HEK293 (cell line): ENCODE results near the gene HIPK2.

ENCODE experiments used
- CTCF ChIA-PET: fragments of 350-600 bp; formaldehyde crosslinking; extraction: SDS; loops from one replicate; lab custom pipeline; 2021; ENCODE audit warnings: antibody characterized with exemption; lab: Yijun Ruan, JAX
- POLR2A ChIA-PET: fragments of 300-600 bp; formaldehyde crosslinking; extraction: SDS; loops from one replicate; lab custom pipeline; 2020; ENCODE audit warnings: antibody characterized with exemption, inconsistent platforms; lab: Yijun Ruan, JAX
- H3K27ac ChIP-seq: fragments of 200-500 bp; sonication (Bioruptor generic); 2 replicates; pipeline ENCODE4 v1.5.1; 2014; ENCODE audit warnings: low read depth, low read length, control low read depth, inconsistent platforms; ENCODE audit errors: extremely low read depth
- H3K36me3 ChIP-seq, 2 experiments: fragments of 200-500 bp in 1 of 2; sonication (Bioruptor generic) in 1 of 2; 1 replicate in 1 of 2; 2 replicates in 1 of 2; pipeline ENCODE4 v1.5.1; 2014 to 2017; ENCODE audit warnings: inconsistent platforms in 2 of 2, low read length in 2 of 2; ENCODE audit not compliant: control insufficient read depth in 2 of 2, insufficient read depth in 1 of 2
- H3K4me1 ChIP-seq: fragments of 200-500 bp; sonication (Bioruptor generic); 2 replicates; pipeline ENCODE4 v1.5.1; 2014; ENCODE audit warnings: mild to moderate bottlenecking, low read length, inconsistent platforms; ENCODE audit not compliant: control insufficient read depth, insufficient read depth
- H3K4me3 ChIP-seq: 2 replicates; pipeline ENCODE4 v1.5.1; 2011; ENCODE audit warnings: low read depth, mild to moderate bottlenecking, control low read depth, low read length, moderate library complexity
- H3K9me3 ChIP-seq: fragments of 200-500 bp; sonication (Bioruptor generic); 2 replicates; pipeline ENCODE4 v1.5.1; 2014; ENCODE audit warnings: low read depth, low read length, inconsistent platforms; ENCODE audit not compliant: control insufficient read depth, insufficient read depth
- GLIS2 ChIP-seq: fragments of 450-650 bp; formaldehyde crosslinking; IDR thresholded peaks from 2 replicates; pipeline ENCODE4 v1.5.1; 2016; ENCODE audit warnings: missing biosample characterization, missing genetic modification characterization
- PATZ1 ChIP-seq: fragments of 450-650 bp; formaldehyde crosslinking; IDR thresholded peaks from 2 replicates; pipeline ENCODE4 v1.5.1; 2016; ENCODE audit warnings: missing biosample characterization, missing genetic modification characterization
- SETDB1 ChIP-seq: IDR thresholded peaks from one replicate; pipeline ENCODE4 v1.6.1; 2017; ENCODE audit warnings: mild to moderate bottlenecking, low read length, moderate library complexity, mixed read lengths; ENCODE audit not compliant: insufficient read length
- ZBTB17 ChIP-seq: fragments of 450-650 bp; formaldehyde crosslinking; IDR thresholded peaks from 2 replicates; pipeline ENCODE4 v1.5.1; 2016; ENCODE audit warnings: missing biosample characterization, missing genetic modification characterization
- ZBTB21 ChIP-seq: fragments of 450-650 bp; formaldehyde crosslinking; IDR thresholded peaks from 2 replicates; pipeline ENCODE4 v1.5.1; 2017; ENCODE audit warnings: missing biosample characterization, missing genetic modification characterization
- ZIC2 ChIP-seq: fragments of 450-650 bp; formaldehyde crosslinking; IDR thresholded peaks from 2 replicates; pipeline ENCODE4 v1.5.1; 2016; ENCODE audit warnings: missing biosample characterization, missing genetic modification characterization
- ZNF155 ChIP-seq: fragments of 450-650 bp; formaldehyde crosslinking; IDR thresholded peaks from 2 replicates; pipeline ENCODE4 v1.5.1; 2016; ENCODE audit warnings: missing biosample characterization, missing genetic modification characterization
- ZNF19 ChIP-seq: fragments of 450-650 bp; formaldehyde crosslinking; IDR thresholded peaks from 2 replicates; pipeline ENCODE4; 2016; ENCODE audit warnings: missing biosample characterization, missing genetic modification characterization, low read depth
- ZNF266 ChIP-seq: fragments of 450-650 bp; formaldehyde crosslinking; IDR thresholded peaks from 2 replicates; pipeline ENCODE4 v1.5.1; 2016; ENCODE audit warnings: missing biosample characterization, missing genetic modification characterization, low read depth
- ZNF324 ChIP-seq: fragments of 450-650 bp; formaldehyde crosslinking; IDR thresholded peaks from 2 replicates; pipeline ENCODE4 v1.5.1; 2016; ENCODE audit warnings: missing biosample characterization, missing genetic modification characterization
- ZNF354C ChIP-seq: fragments of 450-650 bp; formaldehyde crosslinking; IDR thresholded peaks from 2 replicates; pipeline ENCODE4 v1.5.1; 2016; ENCODE audit warnings: missing biosample characterization, missing genetic modification characterization, low read depth, borderline replicate concordance
- ZNF426 ChIP-seq: fragments of 450-650 bp; formaldehyde crosslinking; IDR thresholded peaks from 2 replicates; pipeline ENCODE4 v1.5.1; 2017; ENCODE audit warnings: missing biosample characterization, missing genetic modification characterization, mild to moderate bottlenecking, inconsistent platforms, moderate library complexity
- ZNF521 ChIP-seq: fragments of 450-650 bp; formaldehyde crosslinking; IDR thresholded peaks from 2 replicates; pipeline ENCODE4 v1.5.1; 2017; ENCODE audit warnings: missing biosample characterization, mild to moderate bottlenecking, missing genetic modification characterization
- ZNF629 ChIP-seq: fragments of 450-650 bp; formaldehyde crosslinking; IDR thresholded peaks from 2 replicates; pipeline ENCODE4 v1.5.1; 2017; ENCODE audit warnings: missing biosample characterization, missing genetic modification characterization
- ZNF701 ChIP-seq: fragments of 450-650 bp; formaldehyde crosslinking; IDR thresholded peaks from 2 replicates; pipeline ENCODE4 v1.5.1; 2016; ENCODE audit warnings: missing biosample characterization, missing genetic modification characterization
- TF ChIP-seq, protein P1 (sequence below): fragments of 450-650 bp; formaldehyde crosslinking; IDR thresholded peaks from 2 replicates; pipeline ENCODE4 v1.5.1; 2016; ENCODE audit warnings: missing biosample characterization, missing genetic modification characterization, borderline replicate concordance

The HIPK2 gene

GRCh38 chr7:139693651-139694388 is 84.0 kb downstream of the HIPK2 start (continued):
- TF ChIP-seq, protein P1, sequence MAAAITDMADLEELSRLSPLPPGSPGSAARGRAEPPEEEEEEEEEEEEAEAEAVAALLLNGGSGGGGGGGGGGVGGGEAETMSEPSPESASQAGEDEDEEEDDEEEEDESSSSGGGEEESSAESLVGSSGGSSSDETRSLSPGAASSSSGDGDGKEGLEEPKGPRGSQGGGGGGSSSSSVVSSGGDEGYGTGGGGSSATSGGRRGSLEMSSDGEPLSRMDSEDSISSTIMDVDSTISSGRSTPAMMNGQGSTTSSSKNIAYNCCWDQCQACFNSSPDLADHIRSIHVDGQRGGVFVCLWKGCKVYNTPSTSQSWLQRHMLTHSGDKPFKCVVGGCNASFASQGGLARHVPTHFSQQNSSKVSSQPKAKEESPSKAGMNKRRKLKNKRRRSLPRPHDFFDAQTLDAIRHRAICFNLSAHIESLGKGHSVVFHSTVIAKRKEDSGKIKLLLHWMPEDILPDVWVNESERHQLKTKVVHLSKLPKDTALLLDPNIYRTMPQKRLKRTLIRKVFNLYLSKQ (tag by site-specific recombination), result no peak
- TF ChIP-seq ZNF266 (tag by site-specific recombination) (no peak), ZNF701 (tag by site-specific recombination) (no peak), ZNF354C (tag by site-specific recombination) (no peak), GLIS2 (tag by site-specific recombination) (no peak), ZNF521 (tag by site-specific recombination) (no peak)

DNA sequence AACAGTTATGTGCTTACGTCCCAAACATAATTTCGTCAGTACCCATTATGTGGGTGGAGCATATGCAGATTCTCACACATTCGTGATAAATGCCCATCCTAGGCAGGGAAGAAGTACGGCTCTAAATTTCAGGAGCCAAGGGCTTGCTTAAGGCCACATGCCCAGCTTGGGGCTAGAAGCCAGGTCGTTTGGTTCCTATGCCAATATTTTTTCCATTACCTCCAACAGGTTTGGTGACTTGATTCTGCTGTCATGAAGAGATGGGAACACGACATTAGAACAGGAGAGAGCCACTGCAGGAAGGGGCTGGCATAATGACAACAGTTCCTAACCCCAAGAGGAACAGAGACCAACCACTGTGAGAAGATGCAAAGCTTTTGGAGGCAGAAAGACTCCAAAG is 85.1 kb downstream of the HIPK2 start:
- POLR2A ChIA-PET, result no interaction called here
- no peak overlapping the region for H3K27ac ChIP-seq
- H3K9me3 ChIP-seq, result no peaks in the 10 kb centered on the region
- peaks cover 0 to 12% of the 10 kb centered on the region in 2 experiments; a peak in 1 of 3 replicates for H3K36me3 ChIP-seq
- H3K4me3 ChIP-seq, result no peak overlapping the region
- TF ChIP-seq ZNF324 (tag by site-specific recombination) (no peak), ZNF426 (tag by site-specific recombination) (no peak), ZNF19 (tag by site-specific recombination) (no peak), ZNF629 (no peak), SETDB1 (no peak)
- TF ChIP-seq, all 188 proteins: peak for 0
- H3K4me1 ChIP-seq, result no peaks in the 10 kb centered on the region
- CTCF ChIA-PET, result interaction anchor here (0.7 to 1.3 kb wide), 2 partner anchors 14 to 47 kb away, joined by 3 to 4 read pairs; no protein-coding TSS in a partner anchor

GRCh38 chr7:139691253-139691781 is 86.5 kb downstream of the HIPK2 start:
- CTCF ChIA-PET, result interaction anchor here (1.3 kb wide), 1 partner anchor 46 kb away, joined by 4 read pairs; no protein-coding TSS in a partner anchor
- TF ChIP-seq ZBTB21 (tag by site-specific recombination) (no peak), ZBTB17 (peak; percentile 67), PATZ1 (tag by site-specific recombination) (no peak), ZNF521 (tag by site-specific recombination) (no peak), ZIC2 (tag by site-specific recombination) (no peak), ZNF155 (tag by site-specific recombination) (no peak)
- Histone ChIP-seq H3K36me3 (peaks cover 0 to 12% of the 10 kb centered on the region in 2 experiments; a peak in 1 of 3 replicates), H3K4me1 (no peaks in the 10 kb centered on the region), H3K27ac (no peak overlapping the region), H3K9me3 (no peaks in the 10 kb centered on the region), H3K4me3 (no peak overlapping the region)
- POLR2A ChIA-PET, result interaction anchor here (0.6 kb wide), 1 partner anchor 942 kb away, joined by 5 read pairs; no protein-coding TSS in a partner anchor
